ENCODE results near the gene SMURF1.

- TF ChIP-seq CTCF (conservative IDR thresholded peaks at IDR 0.05 in 1 of 2, IDR thresholded peaks at IDR 0.05 in 1 of 2; ENCODE audit: low read depth in 1 of 2, low read length in 2 of 2) (no peak), EZH2 (IDR thresholded peaks at IDR 0.05; ENCODE audit: low read length, missing control alignments) (no peak)
Observed at GRCh38 chr7:99116144-99116543, 27.8 kb downstream of the SMURF1 start.
